ENCODE results near the gene PREPL.

PREPL gene

DNA sequence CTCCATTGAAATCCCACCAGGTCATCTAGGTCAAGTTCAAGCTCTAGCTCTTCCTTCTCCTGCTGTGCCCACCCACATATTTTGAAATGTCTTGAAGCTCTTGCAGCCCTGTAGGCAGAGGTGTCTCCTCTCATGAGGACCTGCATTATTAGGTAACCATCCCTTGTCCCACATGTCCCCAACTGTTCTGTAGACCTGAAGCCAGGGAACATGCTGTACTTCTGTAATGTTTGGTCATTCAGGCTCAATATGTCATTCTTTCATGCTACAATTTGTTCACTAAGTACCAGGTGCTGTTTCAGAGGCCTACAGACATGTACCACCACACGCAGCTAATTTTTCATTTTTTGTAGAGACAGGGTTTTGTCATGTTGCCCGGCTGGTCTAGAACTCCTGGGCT lies 63.9 kb downstream of the PREPL start:
- no peak overlapping the region for H3K27ac ChIP-seq (ENCODE audit: low read length)
- no peaks in the 10 kb centered on the region for H3K36me3 ChIP-seq (ENCODE audit: control insufficient read depth, insufficient read depth, low read length)
- DNase-seq (ENCODE audit: low read depth, low spot score): no peak
- no peaks in the 10 kb centered on the region for H3K9me3 ChIP-seq (ENCODE audit: control insufficient read depth, insufficient read depth, low read length)
- no peaks in the 10 kb centered on the region for H3K27me3 ChIP-seq (ENCODE audit: control insufficient read depth, insufficient read depth, low read length)
- H3K4me1 ChIP-seq (ENCODE audit: control insufficient read depth, insufficient read depth, low read length): no peaks in the 10 kb centered on the region
- H3K4me3 ChIP-seq (ENCODE audit: low read length): no peak overlapping the region
- no CpG with 5 or more reads among the region's 2 CpGs for WGBS (ENCODE audit: insufficient coverage, insufficient read length)

DNA sequence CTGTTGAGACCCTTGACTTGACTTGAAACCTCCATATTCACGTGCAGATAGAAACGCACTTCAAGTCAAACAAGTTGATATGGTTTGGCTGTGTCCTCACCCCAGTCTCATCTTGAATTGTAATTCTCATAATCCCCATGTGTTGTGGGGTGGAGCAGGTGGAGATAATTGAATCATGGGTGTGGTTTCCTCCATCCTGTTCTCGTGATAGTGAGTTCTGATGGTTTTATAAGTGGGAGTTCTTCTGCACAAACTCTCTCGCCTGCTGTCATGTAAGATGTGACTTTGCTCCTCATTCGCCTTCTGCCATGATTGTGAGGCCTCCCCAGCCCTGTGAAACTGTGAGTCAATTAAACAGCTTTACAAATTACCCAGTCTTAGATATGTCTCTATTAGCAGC lies 64.6 kb downstream of the PREPL start:
- DNase-seq (ENCODE audit: low read depth, low spot score): no peak
- Histone ChIP-seq H3K9me3 (ENCODE audit: control insufficient read depth, insufficient read depth, low read length) (no peaks in the 10 kb centered on the region), H3K36me3 (ENCODE audit: control insufficient read depth, insufficient read depth, low read length) (no peaks in the 10 kb centered on the region), H3K27me3 (ENCODE audit: control insufficient read depth, insufficient read depth, low read length) (no peaks in the 10 kb centered on the region), H3K4me1 (ENCODE audit: control insufficient read depth, insufficient read depth, low read length) (no peaks in the 10 kb centered on the region), H3K27ac (ENCODE audit: low read length) (no peak overlapping the region), H3K4me3 (ENCODE audit: low read length) (no peak overlapping the region)
- no CpG with 5 or more reads among the region's 5 CpGs for WGBS (ENCODE audit: insufficient coverage, insufficient read length)

- Histone ChIP-seq H3K4me1 (ENCODE audit: control insufficient read depth, insufficient read depth, low read length) (no peaks in the 10 kb centered on the region), H3K36me3 (ENCODE audit: control insufficient read depth, insufficient read depth, low read length) (no peaks in the 10 kb centered on the region), H3K4me3 (ENCODE audit: low read length) (no peak overlapping the region), H3K27ac (ENCODE audit: low read length) (no peak overlapping the region), H3K27me3 (ENCODE audit: control insufficient read depth, insufficient read depth, low read length) (no peaks in the 10 kb centered on the region), H3K9me3 (ENCODE audit: control insufficient read depth, insufficient read depth, low read length) (no peaks in the 10 kb centered on the region)
- no CpG with 5 or more reads among the region's 8 CpGs for WGBS (ENCODE audit: insufficient coverage, insufficient read length)
- no peak for DNase-seq (ENCODE audit: low read depth, low spot score)
Measured at GRCh38 chr2:44295633-44296359, 65.5 kb downstream of the PREPL start.

DNA sequence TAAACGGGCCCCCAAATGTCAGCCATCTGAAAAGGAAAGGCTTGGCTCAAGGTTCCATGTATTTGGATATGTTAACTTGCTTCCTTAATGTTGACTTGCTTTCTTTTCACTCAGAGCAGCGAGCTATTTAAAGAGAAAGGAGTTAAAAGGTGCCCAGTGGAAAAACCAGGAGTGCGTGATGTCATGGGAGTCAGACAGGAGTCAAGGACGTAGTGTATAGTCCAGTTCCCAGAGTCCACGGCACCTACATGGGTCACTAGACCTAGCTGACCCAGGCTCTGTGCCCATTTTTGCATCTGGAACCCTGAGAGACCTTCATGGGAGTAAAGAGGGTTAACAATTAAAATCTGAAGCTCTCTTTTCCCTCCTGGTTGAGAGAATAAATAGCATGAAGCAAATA lies 66.2 kb downstream of the PREPL start:
- Histone ChIP-seq H3K4me1 (ENCODE audit: control insufficient read depth, insufficient read depth, low read length) (no peaks in the 10 kb centered on the region), H3K9me3 (ENCODE audit: control insufficient read depth, insufficient read depth, low read length) (no peaks in the 10 kb centered on the region), H3K27me3 (ENCODE audit: control insufficient read depth, insufficient read depth, low read length) (no peaks in the 10 kb centered on the region), H3K4me3 (ENCODE audit: low read length) (no peak overlapping the region), H3K27ac (ENCODE audit: low read length) (no peak overlapping the region), H3K36me3 (ENCODE audit: control insufficient read depth, insufficient read depth, low read length) (no peaks in the 10 kb centered on the region)
- WGBS (ENCODE audit: insufficient coverage, insufficient read length): no CpG with 5 or more reads among the region's 5 CpGs
- DNase-seq (ENCODE audit: low read depth, low spot score): no peak

- no peak overlapping the region for H3K27ac ChIP-seq (ENCODE audit: low read length)
- no peaks in the 10 kb centered on the region for H3K4me1 ChIP-seq (ENCODE audit: control insufficient read depth, insufficient read depth, low read length)
- H3K36me3 ChIP-seq (ENCODE audit: control insufficient read depth, insufficient read depth, low read length): no peaks in the 10 kb centered on the region
- no CpG with 5 or more reads among the region's 8 CpGs for WGBS (ENCODE audit: insufficient coverage, insufficient read length)
- no peak for DNase-seq (ENCODE audit: low read depth, low spot score)
- H3K9me3 ChIP-seq (ENCODE audit: control insufficient read depth, insufficient read depth, low read length): no peaks in the 10 kb centered on the region
- H3K4me3 ChIP-seq (ENCODE audit: low read length): no peak overlapping the region
- no peaks in the 10 kb centered on the region for H3K27me3 ChIP-seq (ENCODE audit: control insufficient read depth, insufficient read depth, low read length)
Measured at GRCh38 chr2:44291281-44292248, 69.7 kb downstream of the PREPL start.

GRCh38 chr2:44290261-44290660 lies 71.0 kb downstream of the PREPL start:
- no peaks in the 10 kb centered on the region for H3K4me1 ChIP-seq (ENCODE audit: control insufficient read depth, insufficient read depth, low read length)
- H3K27me3 ChIP-seq (ENCODE audit: control insufficient read depth, insufficient read depth, low read length): no peaks in the 10 kb centered on the region
- no peak overlapping the region for H3K4me3 ChIP-seq (ENCODE audit: low read length)
- H3K9me3 ChIP-seq (ENCODE audit: control insufficient read depth, insufficient read depth, low read length): no peaks in the 10 kb centered on the region
- no peak overlapping the region for H3K27ac ChIP-seq (ENCODE audit: low read length)
- H3K36me3 ChIP-seq (ENCODE audit: control insufficient read depth, insufficient read depth, low read length): no peaks in the 10 kb centered on the region
- no peak for DNase-seq (ENCODE audit: low read depth, low spot score)
- WGBS (ENCODE audit: insufficient coverage, insufficient read length): no CpG with 5 or more reads among the region's 4 CpGs

DNA sequence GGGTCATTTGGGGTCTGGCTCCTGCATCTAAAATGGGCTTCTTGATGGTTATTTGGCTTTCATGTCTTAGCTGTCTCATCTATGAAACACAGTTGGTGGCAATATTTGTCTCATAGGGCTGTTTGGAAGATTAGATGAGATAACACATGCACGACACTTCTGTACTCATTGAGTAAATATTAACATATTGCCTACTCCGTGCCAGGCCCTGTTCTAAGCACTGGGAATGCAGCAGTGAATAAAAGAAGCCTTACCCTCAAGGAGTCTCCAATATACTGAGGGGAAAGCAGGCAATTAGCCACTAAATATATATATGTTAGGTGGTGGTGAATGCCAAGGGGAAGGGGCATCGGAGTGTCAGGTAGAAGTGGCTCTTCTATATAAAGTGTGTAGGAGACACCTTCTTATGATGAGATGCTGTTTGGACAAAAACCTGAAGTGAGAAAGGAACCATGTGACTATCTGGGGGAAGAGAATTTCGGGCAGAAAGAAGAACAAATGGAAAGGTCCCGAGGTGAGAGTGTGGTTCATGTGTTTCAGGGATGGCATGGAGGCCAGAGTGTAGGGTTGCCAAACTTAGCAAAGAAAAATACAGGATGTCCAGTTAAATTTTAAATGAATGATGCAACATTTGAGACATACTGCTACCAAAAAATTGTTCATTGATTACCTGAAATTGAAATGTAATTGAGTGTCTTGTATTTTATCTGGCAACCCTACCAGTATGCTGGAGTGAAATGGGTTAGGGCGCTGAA lies 74.2 kb downstream of the PREPL start:
- H3K36me3 ChIP-seq (ENCODE audit: control insufficient read depth, insufficient read depth, low read length): no peaks in the 10 kb centered on the region
- H3K4me3 ChIP-seq (ENCODE audit: low read length): no peak overlapping the region
- no peaks in the 10 kb centered on the region for H3K27me3 ChIP-seq (ENCODE audit: control insufficient read depth, insufficient read depth, low read length)
- no peaks in the 10 kb centered on the region for H3K9me3 ChIP-seq (ENCODE audit: control insufficient read depth, insufficient read depth, low read length)
- H3K27ac ChIP-seq (ENCODE audit: low read length): no peak overlapping the region
- no peak for DNase-seq (ENCODE audit: low read depth, low spot score)
- no CpG with 5 or more reads among the region's 6 CpGs for WGBS (ENCODE audit: insufficient coverage, insufficient read length)
- H3K4me1 ChIP-seq (ENCODE audit: control insufficient read depth, insufficient read depth, low read length): no peaks in the 10 kb centered on the region

DNA sequence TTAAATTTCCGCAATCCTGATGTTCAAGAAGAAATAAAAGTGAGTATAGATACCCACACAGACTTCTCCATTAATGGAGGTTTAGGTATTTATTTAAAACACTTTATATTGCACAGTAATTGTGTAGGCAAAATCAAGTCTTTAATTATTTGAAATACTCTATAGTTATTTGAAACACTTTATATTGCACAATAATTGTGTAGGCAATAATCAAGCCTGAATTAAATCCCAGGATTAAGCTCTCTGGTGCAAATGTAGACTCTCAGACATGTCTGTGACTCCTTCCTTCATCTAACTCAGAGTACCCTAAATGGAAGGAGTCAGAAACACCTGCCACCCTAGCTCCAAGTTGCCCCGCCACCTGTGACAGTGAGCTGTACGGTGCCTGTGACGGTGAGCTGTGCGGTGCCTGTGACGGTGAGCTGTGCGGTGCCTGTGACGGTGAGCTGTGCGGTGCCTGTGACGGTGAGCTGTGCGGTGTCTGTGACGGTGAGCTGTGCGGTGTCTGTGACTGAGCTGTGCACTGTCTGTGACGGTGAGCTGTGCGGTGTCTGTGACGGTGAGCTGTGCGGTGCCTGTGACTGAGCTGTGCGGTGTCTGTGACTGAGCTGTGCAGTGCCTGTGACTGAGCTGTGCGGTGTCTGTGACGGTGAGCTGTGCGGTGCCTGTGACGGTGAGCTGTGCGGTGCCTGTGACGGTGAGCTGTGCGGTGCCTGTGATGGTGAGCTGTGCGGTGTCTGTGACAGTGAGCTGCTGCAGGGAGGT lies 75.0 kb downstream of the PREPL start:
- H3K36me3 ChIP-seq (ENCODE audit: control insufficient read depth, insufficient read depth, low read length): no peaks in the 10 kb centered on the region
- H3K4me3 ChIP-seq (ENCODE audit: low read length): no peak overlapping the region
- no peaks in the 10 kb centered on the region for H3K9me3 ChIP-seq (ENCODE audit: control insufficient read depth, insufficient read depth, low read length)
- H3K27ac ChIP-seq (ENCODE audit: low read length): no peak overlapping the region
- no peak for DNase-seq (ENCODE audit: low read depth, low spot score)
- H3K27me3 ChIP-seq (ENCODE audit: control insufficient read depth, insufficient read depth, low read length): no peaks in the 10 kb centered on the region
- WGBS (ENCODE audit: insufficient coverage, insufficient read length): no CpG with 5 or more reads among the region's 26 CpGs
- H3K4me1 ChIP-seq (ENCODE audit: control insufficient read depth, insufficient read depth, low read length): no peaks in the 10 kb centered on the region

DNA sequence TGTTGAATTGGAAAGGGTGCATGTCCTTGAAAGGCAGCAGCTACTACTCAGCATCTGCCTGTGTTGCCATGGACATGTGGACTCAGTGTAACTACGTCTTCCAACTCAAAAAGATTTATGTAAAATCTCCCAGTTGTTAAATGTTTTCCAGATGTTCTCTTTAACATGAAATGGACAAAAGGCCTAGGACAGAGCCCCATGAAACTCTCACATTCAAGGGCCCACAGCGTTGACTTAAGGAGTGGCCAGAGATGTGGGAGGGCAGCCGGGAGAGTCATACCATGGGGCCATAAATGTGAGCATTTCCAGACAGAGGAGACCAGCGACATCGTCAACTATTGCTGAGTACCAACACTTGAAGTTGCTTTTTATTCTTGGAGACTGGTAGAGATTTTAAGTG lies 76.1 kb downstream of the PREPL start:
- Histone ChIP-seq H3K27ac (ENCODE audit: low read length) (no peak overlapping the region), H3K36me3 (ENCODE audit: control insufficient read depth, insufficient read depth, low read length) (no peaks in the 10 kb centered on the region), H3K27me3 (ENCODE audit: control insufficient read depth, insufficient read depth, low read length) (no peaks in the 10 kb centered on the region), H3K4me3 (ENCODE audit: low read length) (no peak overlapping the region), H3K9me3 (ENCODE audit: control insufficient read depth, insufficient read depth, low read length) (no peaks in the 10 kb centered on the region), H3K4me1 (ENCODE audit: control insufficient read depth, insufficient read depth, low read length) (no peaks in the 10 kb centered on the region)
- WGBS (ENCODE audit: insufficient coverage, insufficient read length): no CpG with 5 or more reads among the region's 5 CpGs
- no peak for DNase-seq (ENCODE audit: low read depth, low spot score)
